Tibial artery (tissue), 4 donors: ENCODE data around the gene MATN4.
A peak's percentile ranks its signal among the peaks of the same experiment; 100 is the strongest.

ENCODE experiments used
- DNase-seq, 2 donors: peaks; one replicate each; pipeline ENCODE4 v3.0.0-alpha.2; 2019
- H3K27ac ChIP-seq, 2 donors: fragments of 200-600 bp; sonication (generic) in 1 of 2; 1 replicate in 1 of 2; 2 replicates in 1 of 2; pipeline ENCODE4 v1.5.1; 2018 to 2019; ENCODE audit warnings: mild to moderate bottlenecking in 1 of 2
- H3K27me3 ChIP-seq, 2 donors: fragments of 200-600 bp; sonication (generic) in 1 of 2; one replicate each; pipeline versions ENCODE4 v1.5.1 to v1.6.0; 2016 to 2019
- H3K36me3 ChIP-seq, 3 donors: fragments of 200-600 bp; sonication (generic) in 2 of 3; one replicate each; pipeline ENCODE4 v1.5.1; 2016 to 2019; ENCODE audit warnings: mild to moderate bottlenecking in 2 of 3
- H3K4me1 ChIP-seq, 4 donors: fragments of 200-600 bp; sonication (generic) in 2 of 4; 1 replicate in 3 of 4; 2 replicates in 1 of 4; pipeline ENCODE4 v1.5.1; 2016 to 2019
- H3K4me3 ChIP-seq, 2 donors: fragments of 200-600 bp; sonication (generic) in 1 of 2; 1 replicate in 1 of 2; 2 replicates in 1 of 2; pipeline ENCODE4 v1.5.1; 2018 to 2019; ENCODE audit warnings: mild to moderate bottlenecking in 2 of 2
- H3K9me3 ChIP-seq, 3 donors: fragments of 200-600 bp; sonication (generic) in 1 of 3; one replicate each; pipeline ENCODE4 v1.5.1; 2016 to 2019
- CTCF ChIP-seq, 2 experiments: fragments of 200-600 bp in 1 of 2; fragments of 450-650 bp in 1 of 2; IDR thresholded peaks; one replicate each; pipeline ENCODE4 v1.5.1; 2017 to 2019; ENCODE audit warnings: antibody characterized with exemption in 2 of 2, mild to moderate bottlenecking in 1 of 2, moderate library complexity in 1 of 2
- intact Hi-C: fragments of 100-400 bp; cut with DNase I; formaldehyde crosslinking; loops from one replicate; pipeline ENCODE4 v1.15.0; 2023; ENCODE audit warnings: low total_unique reads

The MATN4 gene

GRCh38 chr20:45329497-45330319, 21.6 kb upstream of the MATN4 start:
- no peak for DNase-seq
- no peak overlapping the region for H3K4me3 ChIP-seq
- peaks cover 71 to 99% (median 74%) of the 10 kb centered on the region in 3 donors for H3K36me3 ChIP-seq
- intact Hi-C loops, result no loop called here
- no peak for TF ChIP-seq CTCF (IDR thresholded peaks at IDR 0.05)
- no peak overlapping the region for H3K27ac ChIP-seq
- H3K4me1 ChIP-seq, result peaks cover 0 to 11% (median 0%) of the 10 kb centered on the region in 4 donors
- no peaks in the 10 kb centered on the region for H3K9me3 ChIP-seq
- H3K27me3 ChIP-seq, result no peaks in the 10 kb centered on the region

DNA sequence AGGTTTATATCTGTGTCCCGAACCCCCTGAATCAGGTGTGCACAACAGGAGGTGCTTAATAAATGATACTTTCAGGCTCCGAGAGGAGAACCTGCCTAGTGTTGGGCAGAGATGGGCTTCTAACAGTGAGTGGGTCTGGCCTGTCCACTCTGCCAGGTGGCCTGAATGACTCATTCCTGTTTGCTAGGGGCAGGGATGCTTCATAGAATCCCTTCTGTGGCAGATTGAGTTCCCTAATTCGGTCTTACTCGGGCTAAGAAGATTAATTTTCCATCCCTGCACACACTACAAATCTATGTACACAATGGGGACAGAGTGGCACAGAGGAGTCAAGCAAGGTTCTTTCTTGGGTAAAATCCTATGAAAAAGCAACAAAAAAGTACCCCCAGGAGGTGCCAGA, 20.4 kb upstream of the MATN4 start:
- H3K27ac ChIP-seq, result no peak overlapping the region
- peaks cover 64 to 91% (median 74%) of the 10 kb centered on the region in 3 donors for H3K36me3 ChIP-seq
- H3K9me3 ChIP-seq, result no peaks in the 10 kb centered on the region
- peaks cover 0 to 11% (median 0%) of the 10 kb centered on the region in 4 donors for H3K4me1 ChIP-seq
- intact Hi-C loops, result no loop called here
- DNase-seq, result no peak
- no peak overlapping the region for H3K4me3 ChIP-seq
- TF ChIP-seq CTCF (IDR thresholded peaks at IDR 0.05), result no peak
- H3K27me3 ChIP-seq, result no peaks in the 10 kb centered on the region

DNA sequence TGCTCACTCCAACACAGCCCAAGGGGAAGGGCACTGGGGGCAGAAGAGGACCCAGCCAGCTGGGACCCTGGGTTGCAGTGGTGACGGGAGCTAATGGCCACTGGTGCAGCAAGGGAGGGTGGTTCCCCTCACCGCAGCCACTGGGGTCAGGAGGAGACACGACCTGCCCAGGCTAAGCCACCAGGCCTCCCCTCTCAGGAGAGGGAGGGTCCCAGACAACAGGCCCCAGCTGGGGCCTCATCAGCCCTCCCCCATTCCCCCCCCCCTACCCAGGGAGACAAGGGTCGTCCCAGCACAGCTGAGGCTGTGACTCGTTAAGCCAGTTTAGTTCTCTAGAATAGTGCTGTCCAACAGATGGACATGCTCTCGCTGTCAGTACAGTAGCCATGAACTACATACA, 17.3 kb upstream of the MATN4 start:
- no peaks in the 10 kb centered on the region for H3K27me3 ChIP-seq
- H3K4me1 ChIP-seq, result peaks cover 0 to 11% (median 0%) of the 10 kb centered on the region in 4 donors
- intact Hi-C loops, result no loop called here
- H3K36me3 ChIP-seq, result peaks cover 36 to 60% (median 46%) of the 10 kb centered on the region in 3 donors
- TF ChIP-seq CTCF (IDR thresholded peaks at IDR 0.05), result no peak
- no peak for DNase-seq
- no peak overlapping the region for H3K27ac ChIP-seq
- H3K9me3 ChIP-seq, result no peaks in the 10 kb centered on the region
- H3K4me3 ChIP-seq, result no peak overlapping the region

GRCh38 chr20:45323731-45324130, 15.6 kb upstream of the MATN4 start:
- intact Hi-C loops, result loop anchor here (5.0 kb wide), 1 partner anchor 49 kb away; no protein-coding TSS in a partner anchor
- no peaks in the 10 kb centered on the region for H3K27me3 ChIP-seq
- peak overlapping the region in 1 of 2 donors; percentile 49 for H3K27ac ChIP-seq
- no peak for DNase-seq
- peaks cover 20 to 44% (median 29%) of the 10 kb centered on the region in 3 donors for H3K36me3 ChIP-seq
- H3K4me1 ChIP-seq, result peaks cover 0 to 5% (median 0%) of the 10 kb centered on the region in 4 donors
- no peak overlapping the region for H3K4me3 ChIP-seq
- no peak for TF ChIP-seq CTCF (IDR thresholded peaks at IDR 0.05)
- H3K9me3 ChIP-seq, result no peaks in the 10 kb centered on the region

- peak overlapping the region in 1 of 2 donors; percentile 49 for H3K27ac ChIP-seq
- peak in 1 of 2 experiments; percentile 30 for TF ChIP-seq CTCF (IDR thresholded peaks at IDR 0.05)
- no peak overlapping the region for H3K4me3 ChIP-seq
- H3K27me3 ChIP-seq, result no peaks in the 10 kb centered on the region
- intact Hi-C loops, result loop anchor here (5.0 kb wide), 1 partner anchor 49 kb away; no protein-coding TSS in a partner anchor
- peak; percentile 76 to 81 for DNase-seq
- H3K9me3 ChIP-seq, result no peaks in the 10 kb centered on the region
- H3K36me3 ChIP-seq, result peaks cover 12 to 36% (median 22%) of the 10 kb centered on the region in 3 donors
- H3K4me1 ChIP-seq, result no peaks in the 10 kb centered on the region
Observed at GRCh38 chr20:45322952-45323383, 14.9 kb upstream of the MATN4 start.
